Endodermal cell (in vitro differentiated cells): ENCODE measurements around the gene HS3ST3B1. TPM values are rescaled to one million over a fixed set of nuclear protein-coding genes. Genes with fewer than 3 reads are reported as not detected.

ENCODE experiments used
- DNase-seq: peaks from one replicate; pipeline ENCODE4 v3.0.0-alpha.2; 2017
- H3K27ac ChIP-seq: 2 replicates; pipeline ENCODE4 v1.5.1; 2013; ENCODE audit warnings: mild to moderate bottlenecking, low read depth, low read length, moderate library complexity
- H3K27me3 ChIP-seq: 2 replicates; pipeline ENCODE4 v1.6.1; 2013; ENCODE audit warnings: mild to moderate bottlenecking, low read length, moderate library complexity; ENCODE audit not compliant: insufficient read depth, control insufficient read depth, poor library complexity, severe bottlenecking
- H3K36me3 ChIP-seq: 2 replicates; pipeline ENCODE4 v1.7.0; 2013; ENCODE audit warnings: mild to moderate bottlenecking, low read length, moderate library complexity; ENCODE audit not compliant: control insufficient read depth, insufficient read depth
- H3K4me1 ChIP-seq: one replicate; pipeline ENCODE4 v1.7.0; 2013; ENCODE audit warnings: low read length; ENCODE audit not compliant: control insufficient read depth, insufficient read depth
- H3K4me3 ChIP-seq: 2 replicates; pipeline ENCODE4 v1.5.1; 2013; ENCODE audit warnings: mild to moderate bottlenecking, low read length, moderate library complexity
- H3K9ac ChIP-seq: 2 replicates; pipeline ENCODE4 v1.6.1; 2013; ENCODE audit warnings: mild to moderate bottlenecking, low read length, moderate library complexity; ENCODE audit not compliant: poor library complexity, severe bottlenecking; ENCODE audit errors: extremely low read depth
- H3K9me3 ChIP-seq: 2 replicates; pipeline ENCODE4 v1.6.1; 2013; ENCODE audit warnings: mild to moderate bottlenecking, low read length, moderate library complexity; ENCODE audit not compliant: control insufficient read depth
- H3K27ac Mint-ChIP-seq: 2 replicates; pipeline ENCODE4 v1.8.0; 2020; ENCODE audit warnings: mixed read lengths
- H3K27me3 Mint-ChIP-seq: 2 replicates; pipeline ENCODE4 v1.8.0; 2021; ENCODE audit warnings: mild to moderate bottlenecking, mixed read lengths; ENCODE audit not compliant: insufficient read depth
- H3K36me3 Mint-ChIP-seq: 2 replicates; pipeline ENCODE4 v1.8.0; 2020; ENCODE audit warnings: low read depth, mixed read lengths
- H3K4me1 Mint-ChIP-seq: 2 replicates; pipeline ENCODE4 v1.8.0; 2020; ENCODE audit warnings: mixed read lengths
- H3K4me3 Mint-ChIP-seq: 2 replicates; pipeline ENCODE4 v1.8.0; 2020; ENCODE audit warnings: mild to moderate bottlenecking, moderate library complexity, mixed read lengths
- H3K9me3 Mint-ChIP-seq: 2 replicates; pipeline ENCODE4 v1.8.0; 2020; ENCODE audit warnings: mild to moderate bottlenecking, mixed read lengths
- WGBS, 2 experiments: methylation state at CpG; one replicate each; pipeline versions ENCODE4 v1.1.5 to v1.1.7; 2013; ENCODE audit warnings: missing lambda C conversion rate in 2 of 2, mixed read lengths in 1 of 2; ENCODE audit not compliant: insufficient coverage in 1 of 2, insufficient read length in 1 of 2; 5-methylcytosine and 5-hydroxymethylcytosine counted together
- total RNA-seq, 2 donors: library from RNA; stranded (reverse); fragmentation: NEBNext Ultra II Directional in 1 of 2; extraction: Animal tissue kit (Norgen Biotek cat#: 25700) in 1 of 2; gene quantifications; 2 replicates in 1 of 2; 3 replicates in 1 of 2; pipeline ENCODE4 v1.2.1, GENCODE V29; 2021
- TF ChIP-seq, protein P1 (sequence below): fragments of 200-600 bp; sonication (generic); conservative IDR thresholded peaks from 2 replicates; pipeline ENCODE4 v1.5.0; 2021; ENCODE audit warnings: antibody characterized with exemption, mild to moderate bottlenecking

HS3ST3B1 gene
- total RNA-seq, 2 donors from 2014 or later, result 5.6 to 6.9 TPM

- Histone ChIP-seq H3K4me3 (no peak overlapping the region), H3K9me3 (no peaks in the 10 kb centered on the region), H3K27me3 (no peaks in the 10 kb centered on the region), H3K27ac (no peak overlapping the region), H3K9ac (no peak overlapping the region), H3K36me3 (peaks cover 7% of the 10 kb centered on the region), H3K4me1 (peaks cover 26% of the 10 kb centered on the region)
- no peak overlapping the region for H3K27ac Mint-ChIP-seq
- H3K9me3 Mint-ChIP-seq, result peaks cover 2% of the 10 kb centered on the region
- TF ChIP-seq, protein P1, sequence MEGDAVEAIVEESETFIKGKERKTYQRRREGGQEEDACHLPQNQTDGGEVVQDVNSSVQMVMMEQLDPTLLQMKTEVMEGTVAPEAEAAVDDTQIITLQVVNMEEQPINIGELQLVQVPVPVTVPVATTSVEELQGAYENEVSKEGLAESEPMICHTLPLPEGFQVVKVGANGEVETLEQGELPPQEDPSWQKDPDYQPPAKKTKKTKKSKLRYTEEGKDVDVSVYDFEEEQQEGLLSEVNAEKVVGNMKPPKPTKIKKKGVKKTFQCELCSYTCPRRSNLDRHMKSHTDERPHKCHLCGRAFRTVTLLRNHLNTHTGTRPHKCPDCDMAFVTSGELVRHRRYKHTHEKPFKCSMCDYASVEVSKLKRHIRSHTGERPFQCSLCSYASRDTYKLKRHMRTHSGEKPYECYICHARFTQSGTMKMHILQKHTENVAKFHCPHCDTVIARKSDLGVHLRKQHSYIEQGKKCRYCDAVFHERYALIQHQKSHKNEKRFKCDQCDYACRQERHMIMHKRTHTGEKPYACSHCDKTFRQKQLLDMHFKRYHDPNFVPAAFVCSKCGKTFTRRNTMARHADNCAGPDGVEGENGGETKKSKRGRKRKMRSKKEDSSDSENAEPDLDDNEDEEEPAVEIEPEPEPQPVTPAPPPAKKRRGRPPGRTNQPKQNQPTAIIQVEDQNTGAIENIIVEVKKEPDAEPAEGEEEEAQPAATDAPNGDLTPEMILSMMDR, result no peak
- peaks cover 6% of the 10 kb centered on the region for H3K36me3 Mint-ChIP-seq
- peaks cover 47% of the 10 kb centered on the region for H3K27me3 Mint-ChIP-seq
- 91 to 94% methylated on average over 7 of the region's 7 CpGs for WGBS, 2 experiments
- H3K4me3 Mint-ChIP-seq, result no peak overlapping the region
- DNase-seq, result peak; percentile 37
- peaks cover 28% of the 10 kb centered on the region for H3K4me1 Mint-ChIP-seq
Measured at GRCh38 chr17:14311981-14312380, 11.1 kb downstream of the HS3ST3B1 start.

DNA sequence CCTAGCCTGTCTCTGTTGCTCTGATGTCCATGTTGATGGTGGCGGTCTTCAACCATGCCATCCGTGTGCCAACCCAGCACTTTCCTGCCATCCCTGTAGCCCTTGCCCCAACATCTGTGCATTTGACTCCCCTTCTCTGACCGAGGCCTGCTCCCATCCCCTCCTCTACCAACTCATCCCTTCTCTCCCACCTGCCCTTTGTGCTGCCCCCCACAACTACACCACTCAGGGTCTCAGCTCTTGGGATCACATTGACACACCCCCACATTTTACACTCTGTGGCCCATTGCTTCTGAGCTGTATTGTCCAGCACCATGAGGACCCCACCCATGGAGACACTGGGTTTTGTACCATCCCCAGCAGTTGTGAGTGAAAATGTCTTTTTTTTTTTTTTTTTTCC is 11.6 kb downstream of the HS3ST3B1 start:
- no peak for DNase-seq
- Mint-ChIP-seq H3K4me1 (peaks cover 31% of the 10 kb centered on the region), H3K4me3 (no peak overlapping the region), H3K27ac (no peak overlapping the region), H3K9me3 (peaks cover 2% of the 10 kb centered on the region), H3K36me3 (peaks cover 6% of the 10 kb centered on the region), H3K27me3 (peaks cover 52% of the 10 kb centered on the region)
- Histone ChIP-seq H3K4me3 (no peak overlapping the region), H3K9me3 (no peaks in the 10 kb centered on the region), H3K36me3 (peaks cover 7% of the 10 kb centered on the region), H3K4me1 (peaks cover 30% of the 10 kb centered on the region), H3K27ac (no peak overlapping the region), H3K27me3 (no peaks in the 10 kb centered on the region), H3K9ac (no peak overlapping the region)
- TF ChIP-seq, protein P1, result no peak
- 89 to 94% methylated on average over 3 of the region's 3 CpGs for WGBS, 2 experiments

DNA sequence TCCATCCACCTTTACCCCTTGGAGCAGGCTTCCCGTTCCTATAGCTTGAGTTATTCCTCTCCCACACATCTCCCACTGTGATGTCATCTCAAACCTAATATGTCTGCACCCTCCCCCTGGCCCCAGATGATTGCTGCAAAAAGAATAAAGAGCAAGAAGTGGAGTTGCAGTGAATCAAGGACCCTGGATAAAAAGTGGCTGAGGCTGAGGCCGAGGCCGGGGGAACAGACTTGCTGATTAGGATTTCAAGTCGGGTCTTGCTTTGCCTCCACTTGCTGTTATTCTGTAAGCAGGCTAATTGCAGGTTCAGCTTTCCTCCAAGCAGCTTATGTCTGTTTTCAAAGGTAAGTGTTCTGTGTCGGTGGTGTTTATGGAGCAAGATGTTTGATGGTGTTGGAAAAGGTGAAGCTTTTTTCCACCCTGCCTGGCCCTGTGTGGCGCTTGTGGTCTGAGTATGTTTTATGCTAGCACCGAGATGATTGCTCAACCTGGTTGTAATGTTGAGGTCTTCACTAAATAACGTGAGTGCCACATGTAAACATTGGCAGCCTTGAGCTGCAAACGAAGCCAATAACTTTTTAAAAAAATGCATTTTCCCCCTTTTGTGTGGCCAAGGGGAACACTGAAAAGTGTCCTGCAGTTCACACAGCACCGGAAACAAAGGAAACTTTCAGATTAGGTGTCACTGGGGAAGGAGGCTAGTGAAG is 15.4 kb downstream of the HS3ST3B1 start:
- Histone ChIP-seq H3K27me3 (peaks cover 26% of the 10 kb centered on the region), H3K9me3 (no peaks in the 10 kb centered on the region), H3K4me3 (no peak overlapping the region), H3K27ac (peak overlapping the region; percentile 29), H3K9ac (no peak overlapping the region), H3K36me3 (peaks cover 6% of the 10 kb centered on the region), H3K4me1 (peaks cover 32% of the 10 kb centered on the region)
- 72% methylated on average over 6 to 10 of the region's 10 CpGs for WGBS, 2 experiments
- Mint-ChIP-seq H3K4me3 (no peak overlapping the region), H3K27me3 (peaks cover 74% of the 10 kb centered on the region), H3K27ac (no peak overlapping the region), H3K36me3 (peaks cover 6% of the 10 kb centered on the region), H3K9me3 (peaks cover 2% of the 10 kb centered on the region), H3K4me1 (peaks cover 31% of the 10 kb centered on the region)
- DNase-seq, result peak; percentile 53
- TF ChIP-seq, protein P1, result no peak
